Psoas muscle (tissue), 8 donors: ENCODE measurements around the gene MEFV. TPM values are rescaled to one million over a fixed set of nuclear protein-coding genes. Genes with fewer than 3 reads are reported as not detected.

Experiments
- ATAC-seq, 4 donors: fragments of 200-7000 bp; cut with Tn5 transposase; one replicate each; pipeline ENCODE4 v1.9.1; 2020; ENCODE audit warnings: moderate library complexity in 3 of 4, mild to moderate bottlenecking in 2 of 4
- DNase-seq, 2 donors: peaks; one replicate each; pipeline ENCODE4 v3.0.0-alpha.2; 2020
- H3K27ac ChIP-seq: fragments of 200-600 bp; one replicate; pipeline ENCODE4 v1.8.0; 2022
- H3K27me3 ChIP-seq, 3 donors: fragments of 200-600 bp in 1 of 3; one replicate each; pipeline versions ENCODE4 v1.6.1 to v1.8.0; 2013 to 2022; ENCODE audit warnings: low read length in 2 of 3, mild to moderate bottlenecking in 2 of 3, moderate library complexity in 1 of 3; ENCODE audit not compliant: insufficient read depth in 3 of 3
- H3K36me3 ChIP-seq, 2 donors: fragments of 200-600 bp in 1 of 2; one replicate each; pipeline versions ENCODE4 v1.6.1 to v1.8.0; 2013 to 2022; ENCODE audit warnings: low read depth in 1 of 2, mild to moderate bottlenecking in 1 of 2, moderate library complexity in 1 of 2; ENCODE audit not compliant: insufficient read depth in 1 of 2
- H3K4me1 ChIP-seq: fragments of 200-600 bp; one replicate; pipeline ENCODE4 v1.8.0; 2022
- H3K4me3 ChIP-seq: fragments of 200-600 bp; one replicate; pipeline ENCODE4 v1.8.0; 2022; ENCODE audit warnings: mild to moderate bottlenecking
- H3K9me3 ChIP-seq: fragments of 200-600 bp; one replicate; pipeline ENCODE4 v1.8.0; 2022
- WGBS, 3 donors: extraction: QIAGEN DNeasy Blood & Tissue Kit; methylation state at CpG; one replicate each; pipeline versions ENCODE4 v1.1.6 to v1.1.7; 2013; 5-methylcytosine and 5-hydroxymethylcytosine counted together
- intact Hi-C, 2 donors: fragments of 100-400 bp; cut with DNase I; formaldehyde crosslinking; loops; one replicate each; pipeline versions ENCODE4 v1.11.0 to v1.14.2; 2022
- polyA plus RNA-seq, 3 donors: library from polyadenylated mRNA; stranded (reverse); fragments of 200-250 nt; gene quantifications; one replicate each; pipeline ENCODE4 v1.2.3, GENCODE V29; 2013
- total RNA-seq, 4 donors: library from RNA; stranded (reverse); fragmentation: NEBNext Ultra II Directional in 2 of 4; extraction: Animal tissue kit (Norgen Biotek cat#: 25700) in 2 of 4; gene quantifications; one replicate each; pipeline versions ENCODE4 v1.2.1 to v1.2.4, GENCODE V29; 2021 to 2023
- TF ChIP-seq, protein P1 (sequence below): fragments of 200-600 bp; IDR thresholded peaks from one replicate; pipeline ENCODE4 v1.8.0; 2022; ENCODE audit warnings: antibody characterized with exemption
- donor health status: healthy with polysubstance abuse.
- donor health status: DM: no; HTN: no; CAD: no; lungs with moderate emphysema.
- donor health status: Bipolar disorder and iron deficiency.
- donor health status: healthy.
- donor health status: DM: yes; HTN: yes; CAD: no.
- donor health status: DM: no; HTN: no; CAD: no.
- donor health status: DM: no; HTN: no; CAD: no.
- donor health status: DM: yes; HTN: yes; CAD: no.

The MEFV gene
- total and polyA plus RNA-seq, 7 donors = 0.07 to 0.81 (median 0.24) TPM

DNA sequence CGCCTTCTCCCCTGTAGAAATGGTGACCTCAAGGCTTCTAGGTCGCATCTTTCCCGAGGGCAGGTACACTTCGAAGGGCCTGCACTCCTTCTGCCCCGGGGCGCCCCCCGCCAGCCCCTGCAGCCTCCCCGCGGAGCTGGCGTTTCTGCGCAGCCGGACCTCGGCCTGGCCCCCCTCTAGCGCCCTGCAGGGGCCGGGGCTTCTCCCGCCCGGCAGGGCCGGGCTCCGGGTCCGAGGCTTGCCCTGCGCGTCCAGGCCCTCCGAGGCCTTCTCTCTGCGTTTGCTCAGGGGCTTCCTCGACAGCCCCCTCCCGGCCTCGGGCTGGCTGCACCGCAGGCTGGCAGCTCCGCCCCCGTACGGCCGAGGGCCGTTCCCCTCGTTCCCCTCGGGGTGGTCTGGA is 2.1 kb downstream of the MEFV start:
- DNase-seq (no peak), ATAC-seq (no peak)
- Histone ChIP-seq H3K9me3 (no peaks in the 10 kb centered on the region), H3K4me3 (no peak overlapping the region), H3K27ac (no peak overlapping the region), H3K27me3 (peaks cover 0 to 10% (median 9%) of the 10 kb centered on the region in 3 donors), H3K4me1 (no peaks in the 10 kb centered on the region), H3K36me3 (no peaks in the 10 kb centered on the region)
- WGBS, 3 donors = 40 to 49% (median 44%) methylated on average over 23 to 35 of the region's 35 CpGs
- intact Hi-C loops = no loop called here
- TF ChIP-seq, protein P1, sequence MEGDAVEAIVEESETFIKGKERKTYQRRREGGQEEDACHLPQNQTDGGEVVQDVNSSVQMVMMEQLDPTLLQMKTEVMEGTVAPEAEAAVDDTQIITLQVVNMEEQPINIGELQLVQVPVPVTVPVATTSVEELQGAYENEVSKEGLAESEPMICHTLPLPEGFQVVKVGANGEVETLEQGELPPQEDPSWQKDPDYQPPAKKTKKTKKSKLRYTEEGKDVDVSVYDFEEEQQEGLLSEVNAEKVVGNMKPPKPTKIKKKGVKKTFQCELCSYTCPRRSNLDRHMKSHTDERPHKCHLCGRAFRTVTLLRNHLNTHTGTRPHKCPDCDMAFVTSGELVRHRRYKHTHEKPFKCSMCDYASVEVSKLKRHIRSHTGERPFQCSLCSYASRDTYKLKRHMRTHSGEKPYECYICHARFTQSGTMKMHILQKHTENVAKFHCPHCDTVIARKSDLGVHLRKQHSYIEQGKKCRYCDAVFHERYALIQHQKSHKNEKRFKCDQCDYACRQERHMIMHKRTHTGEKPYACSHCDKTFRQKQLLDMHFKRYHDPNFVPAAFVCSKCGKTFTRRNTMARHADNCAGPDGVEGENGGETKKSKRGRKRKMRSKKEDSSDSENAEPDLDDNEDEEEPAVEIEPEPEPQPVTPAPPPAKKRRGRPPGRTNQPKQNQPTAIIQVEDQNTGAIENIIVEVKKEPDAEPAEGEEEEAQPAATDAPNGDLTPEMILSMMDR = no peak

DNA sequence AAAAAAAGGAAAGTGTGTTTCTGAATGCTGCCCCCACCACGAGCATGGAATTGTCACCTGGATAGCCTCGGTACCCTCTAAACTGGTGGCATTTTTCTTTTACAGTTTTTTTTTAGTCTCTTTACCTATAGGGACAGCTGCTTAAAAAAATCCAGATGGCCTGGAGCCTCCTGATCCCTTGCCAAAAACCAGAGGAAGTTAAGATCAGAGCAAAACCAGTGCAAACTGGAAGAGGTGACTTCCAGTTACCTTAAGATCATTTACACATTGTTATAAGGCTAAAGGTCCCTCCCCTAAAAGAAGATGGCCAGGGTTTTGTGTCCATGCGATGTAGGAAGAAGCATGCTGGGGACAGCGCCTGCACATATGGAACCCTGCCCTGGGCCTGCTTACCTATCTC is 3.5 kb downstream of the MEFV start:
- H3K9me3 ChIP-seq = no peaks in the 10 kb centered on the region
- no peak overlapping the region for H3K4me3 ChIP-seq
- no peaks in the 10 kb centered on the region for H3K36me3 ChIP-seq
- DNase-seq = no peak
- H3K27ac ChIP-seq = no peak overlapping the region
- ATAC-seq = no peak
- intact Hi-C loops = no loop called here
- 66 to 75% (median 71%) methylated on average over 4 of the region's 4 CpGs for WGBS, 3 donors
- TF ChIP-seq, protein P1 = no peak
- H3K27me3 ChIP-seq = peaks cover 0 to 10% (median 9%) of the 10 kb centered on the region in 3 donors
- H3K4me1 ChIP-seq = no peaks in the 10 kb centered on the region

DNA sequence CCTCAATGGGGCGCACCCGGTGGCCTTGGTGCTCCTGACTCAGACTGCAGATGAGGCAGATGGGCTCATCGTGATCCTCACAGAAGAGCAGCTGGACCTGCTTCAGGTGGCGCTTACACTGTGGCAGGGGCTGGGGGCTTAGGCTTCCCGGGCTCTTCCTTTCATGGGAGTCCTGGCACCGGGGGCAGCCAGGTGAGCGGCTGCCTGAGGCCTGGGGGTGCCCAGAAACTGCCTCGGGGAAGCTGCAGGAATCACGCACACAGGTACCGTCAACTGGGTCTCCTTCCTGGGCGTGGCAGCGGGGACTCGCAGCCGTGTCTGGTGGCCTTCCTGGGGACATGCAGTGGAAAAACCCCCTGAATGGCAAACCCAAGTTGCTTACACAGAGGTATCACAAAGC is 7.0 kb downstream of the MEFV start:
- Histone ChIP-seq H3K27me3 (peaks cover 0 to 9% (median 0%) of the 10 kb centered on the region in 3 donors), H3K27ac (no peak overlapping the region), H3K36me3 (no peaks in the 10 kb centered on the region), H3K9me3 (no peaks in the 10 kb centered on the region), H3K4me3 (no peak overlapping the region), H3K4me1 (no peaks in the 10 kb centered on the region)
- intact Hi-C loops = no loop called here
- ATAC-seq (no peak), DNase-seq (no peak)
- TF ChIP-seq, protein P1 = no peak
- 77 to 81% (median 79%) methylated on average over 14 of the region's 14 CpGs for WGBS, 3 donors

DNA sequence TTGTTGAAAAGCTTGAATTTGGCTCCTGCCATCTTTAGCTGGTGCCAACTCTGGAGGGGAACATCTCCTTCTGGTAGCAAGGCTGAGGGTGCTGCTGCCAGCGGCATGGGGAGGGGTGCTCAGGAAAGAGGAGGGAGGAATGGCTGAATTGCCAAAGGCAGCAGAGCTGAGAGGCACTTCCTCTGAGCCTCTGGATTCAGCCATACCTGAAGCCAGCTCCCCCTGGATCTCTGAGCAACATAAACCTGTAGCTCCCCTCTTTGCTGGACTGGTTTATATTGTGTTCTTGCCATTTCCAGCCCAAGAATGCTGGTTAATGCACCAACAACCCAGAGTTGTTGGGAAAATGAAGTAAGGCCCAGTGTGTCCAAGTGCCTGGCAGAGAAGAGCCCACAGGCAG is 7.4 kb downstream of the MEFV start:
- 59 to 75% (median 63%) methylated on average over 1 of the region's 1 CpG for WGBS, 3 donors
- peaks cover 0 to 8% (median 0%) of the 10 kb centered on the region in 3 donors for H3K27me3 ChIP-seq
- intact Hi-C loops = no loop called here
- no peak for ATAC-seq
- no peaks in the 10 kb centered on the region for H3K4me1 ChIP-seq
- H3K9me3 ChIP-seq = no peaks in the 10 kb centered on the region
- H3K4me3 ChIP-seq = no peak overlapping the region
- H3K36me3 ChIP-seq = no peaks in the 10 kb centered on the region
- no peak overlapping the region for H3K27ac ChIP-seq
- DNase-seq = no peak
- TF ChIP-seq, protein P1 = no peak

DNA sequence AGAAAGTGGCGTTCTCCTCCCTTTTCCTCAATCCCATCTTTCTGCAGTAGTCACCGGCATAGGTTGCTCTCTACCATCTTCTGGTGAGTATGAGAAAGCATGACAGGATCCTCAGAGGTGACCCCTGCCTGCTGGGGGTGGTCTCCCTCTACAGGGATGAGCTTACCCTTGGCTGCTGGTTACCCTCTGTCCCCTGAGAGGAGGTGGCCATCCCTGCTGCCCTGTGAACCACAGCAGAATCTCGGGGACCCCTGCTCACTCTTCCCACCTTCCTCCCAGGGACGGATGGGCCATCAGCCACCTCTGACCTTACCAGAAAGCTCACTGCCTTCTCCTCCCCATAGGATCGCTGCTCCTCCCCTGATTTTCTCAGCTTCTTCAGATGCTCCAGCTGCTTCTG is 7.8 kb downstream of the MEFV start:
- Histone ChIP-seq H3K4me1 (no peaks in the 10 kb centered on the region), H3K9me3 (no peaks in the 10 kb centered on the region), H3K36me3 (no peaks in the 10 kb centered on the region), H3K27ac (no peak overlapping the region), H3K27me3 (peaks cover 0 to 8% (median 0%) of the 10 kb centered on the region in 3 donors), H3K4me3 (no peak overlapping the region)
- TF ChIP-seq, protein P1 = no peak
- intact Hi-C loops = no loop called here
- 78 to 85% (median 81%) methylated on average over 5 of the region's 5 CpGs for WGBS, 3 donors
- DNase-seq = no peak
- ATAC-seq = no peak
